ENCODE measurements around the gene DUS3L. TPM values are rescaled to one million over a fixed set of nuclear protein-coding genes. Genes with fewer than 3 reads are reported as not detected.

Gene DUS3L
- total RNA-seq, 2 experiments from 2014 or later = 56.6 to 66.3 TPM

GRCh38 chr19:5820785-5821184 is 29.8 kb upstream of the DUS3L start:
- Mint-ChIP-seq H3K27me3 (ENCODE audit: low read depth) (peaks cover 3% of the 10 kb centered on the region), H3K9me3 (ENCODE audit: insufficient read depth) (no peaks in the 10 kb centered on the region), H3K4me3 (no peak overlapping the region), H3K4me1 (ENCODE audit: low read depth) (no peaks in the 10 kb centered on the region), H3K27ac (no peak overlapping the region), H3K36me3 (ENCODE audit: low read depth) (no peaks in the 10 kb centered on the region)
- ChIA-PET POLR2A (interaction anchor here (0.6 kb wide), 1 partner anchor 7 kb away, joined by 3 read pairs; no protein-coding TSS in a partner anchor), CTCF (interaction anchor here (1.8 kb wide), 1 partner anchor 17 kb away, joined by 7 read pairs; the partner anchor contains the start of gene NRTN)
- DNase-seq = no peak
- ATAC-seq = no peak

GRCh38 chr19:5818594-5818993 is 27.6 kb upstream of the DUS3L start:
- no peaks in the 10 kb centered on the region for H3K4me1 Mint-ChIP-seq (ENCODE audit: low read depth)
- POLR2A ChIA-PET = interaction anchor here (1.2 kb wide), 1 partner anchor 10 kb away, joined by 6 read pairs; no protein-coding TSS in a partner anchor
- H3K27me3 Mint-ChIP-seq (ENCODE audit: low read depth) = peaks cover 5% of the 10 kb centered on the region
- no peaks in the 10 kb centered on the region for H3K9me3 Mint-ChIP-seq (ENCODE audit: insufficient read depth)
- CTCF ChIA-PET = no interaction called here
- no peaks in the 10 kb centered on the region for H3K36me3 Mint-ChIP-seq (ENCODE audit: low read depth)
- no peak for ATAC-seq
- H3K4me3 Mint-ChIP-seq = no peak overlapping the region
- H3K27ac Mint-ChIP-seq = no peak overlapping the region
- no peak for DNase-seq

GRCh38 chr19:5817218-5817617 is 26.3 kb upstream of the DUS3L start:
- DNase-seq = no peak
- H3K27ac Mint-ChIP-seq = no peak overlapping the region
- no peaks in the 10 kb centered on the region for H3K9me3 Mint-ChIP-seq (ENCODE audit: insufficient read depth)
- H3K27me3 Mint-ChIP-seq (ENCODE audit: low read depth) = peaks cover 5% of the 10 kb centered on the region
- ATAC-seq = no peak
- H3K4me1 Mint-ChIP-seq (ENCODE audit: low read depth) = no peaks in the 10 kb centered on the region
- no peaks in the 10 kb centered on the region for H3K36me3 Mint-ChIP-seq (ENCODE audit: low read depth)
- ChIA-PET CTCF (no interaction called here), POLR2A (interaction anchor here (0.6 kb wide), 1 partner anchor 368 kb away, joined by 3 read pairs; no protein-coding TSS in a partner anchor)
- H3K4me3 Mint-ChIP-seq = no peak overlapping the region

- ChIA-PET CTCF (interaction anchor here (3.6 kb wide), 1 partner anchor 11 kb away, joined by 23 read pairs; the partner anchor contains the start of gene NRTN), POLR2A (no interaction called here)
- peaks cover 2% of the 10 kb centered on the region for H3K27me3 Mint-ChIP-seq (ENCODE audit: low read depth)
- H3K4me3 Mint-ChIP-seq = no peak overlapping the region
- DNase-seq (no peak), ATAC-seq (no peak)
- H3K36me3 Mint-ChIP-seq (ENCODE audit: low read depth) = no peaks in the 10 kb centered on the region
- no peaks in the 10 kb centered on the region for H3K9me3 Mint-ChIP-seq (ENCODE audit: insufficient read depth)
- H3K4me1 Mint-ChIP-seq (ENCODE audit: low read depth) = no peaks in the 10 kb centered on the region
- no peak overlapping the region for H3K27ac Mint-ChIP-seq
Observed at GRCh38 chr19:5814852-5815246, 23.9 kb upstream of the DUS3L start.

GRCh38 chr19:5814123-5814851 is 23.3 kb upstream of the DUS3L start:
- Mint-ChIP-seq H3K27me3 (ENCODE audit: low read depth) (peaks cover 2% of the 10 kb centered on the region), H3K27ac (no peak overlapping the region), H3K9me3 (ENCODE audit: insufficient read depth) (no peaks in the 10 kb centered on the region), H3K36me3 (ENCODE audit: low read depth) (no peaks in the 10 kb centered on the region), H3K4me3 (no peak overlapping the region), H3K4me1 (ENCODE audit: low read depth) (no peaks in the 10 kb centered on the region)
- ChIA-PET POLR2A (no interaction called here), CTCF (interaction anchor here (3.6 kb wide), 1 partner anchor 10 kb away, joined by 23 read pairs; the partner anchor contains the start of gene NRTN)
- no peak for ATAC-seq
- no peak for DNase-seq

GRCh38 chr19:5811117-5811516 is 20.2 kb upstream of the DUS3L start:
- Mint-ChIP-seq H3K36me3 (ENCODE audit: low read depth) (no peaks in the 10 kb centered on the region), H3K27ac (no peak overlapping the region), H3K9me3 (ENCODE audit: insufficient read depth) (no peaks in the 10 kb centered on the region), H3K27me3 (ENCODE audit: low read depth) (peaks cover 10% of the 10 kb centered on the region), H3K4me1 (ENCODE audit: low read depth) (no peaks in the 10 kb centered on the region), H3K4me3 (no peak overlapping the region)
- ATAC-seq (no peak), DNase-seq (no peak)
- ChIA-PET CTCF (no interaction called here), POLR2A (interaction anchor here (1.0 kb wide), 1 partner anchor 28 kb away, joined by 3 read pairs; the partner anchor contains the start of gene FUT6)

GRCh38 chr19:5809469-5809868 is 18.5 kb upstream of the DUS3L start:
- H3K36me3 Mint-ChIP-seq (ENCODE audit: low read depth) = no peaks in the 10 kb centered on the region
- no peak overlapping the region for H3K27ac Mint-ChIP-seq
- ATAC-seq (no peak), DNase-seq (no peak)
- CTCF ChIA-PET = no interaction called here
- no peak overlapping the region for H3K4me3 Mint-ChIP-seq
- H3K9me3 Mint-ChIP-seq (ENCODE audit: insufficient read depth) = no peaks in the 10 kb centered on the region
- peaks cover 4% of the 10 kb centered on the region for H3K4me1 Mint-ChIP-seq (ENCODE audit: low read depth)
- H3K27me3 Mint-ChIP-seq (ENCODE audit: low read depth) = peaks cover 15% of the 10 kb centered on the region
- POLR2A ChIA-PET = no interaction called here

GRCh38 chr19:5809053-5809452 is 18.1 kb upstream of the DUS3L start:
- DNase-seq (no peak), ATAC-seq (no peak)
- H3K9me3 Mint-ChIP-seq (ENCODE audit: insufficient read depth) = no peaks in the 10 kb centered on the region
- H3K27ac Mint-ChIP-seq = no peak overlapping the region
- ChIA-PET CTCF (interaction anchor here (1.6 kb wide), 1 partner anchor 19 kb away, joined by 5 read pairs; no protein-coding TSS in a partner anchor), POLR2A (interaction anchor here (0.6 kb wide), 1 partner anchor 17 kb away, joined by 3 read pairs; no protein-coding TSS in a partner anchor)
- no peaks in the 10 kb centered on the region for H3K36me3 Mint-ChIP-seq (ENCODE audit: low read depth)
- H3K4me1 Mint-ChIP-seq (ENCODE audit: low read depth) = peaks cover 8% of the 10 kb centered on the region
- peaks cover 19% of the 10 kb centered on the region for H3K27me3 Mint-ChIP-seq (ENCODE audit: low read depth)
- no peak overlapping the region for H3K4me3 Mint-ChIP-seq

- H3K4me1 Mint-ChIP-seq (ENCODE audit: low read depth) = peaks cover 14% of the 10 kb centered on the region
- ATAC-seq = no peak
- H3K36me3 Mint-ChIP-seq (ENCODE audit: low read depth) = no peaks in the 10 kb centered on the region
- no peak overlapping the region for H3K27ac Mint-ChIP-seq
- H3K27me3 Mint-ChIP-seq (ENCODE audit: low read depth) = peaks cover 24% of the 10 kb centered on the region
- ChIA-PET CTCF (interaction anchor here (1.6 to 1.7 kb wide), 2 partner anchors 20 to 160 kb away, joined by 3 to 5 read pairs; no protein-coding TSS in a partner anchor), POLR2A (interaction anchor here (0.6 to 1.0 kb wide), 2 partner anchors 16 to 20 kb away, joined by 3 read pairs; no protein-coding TSS in a partner anchor)
- no peak overlapping the region for H3K4me3 Mint-ChIP-seq
- H3K9me3 Mint-ChIP-seq (ENCODE audit: insufficient read depth) = no peaks in the 10 kb centered on the region
- no peak for DNase-seq
Observed at GRCh38 chr19:5808120-5808816, 17.3 kb upstream of the DUS3L start.

GRCh38 chr19:5806905-5807304 is 15.9 kb upstream of the DUS3L start:
- ChIA-PET POLR2A (no interaction called here), CTCF (interaction anchor here (1.1 to 1.7 kb wide), 4 partner anchors 17 to 215 kb away, joined by 3 to 10 read pairs (median 4); no protein-coding TSS in a partner anchor)
- Mint-ChIP-seq H3K27me3 (ENCODE audit: low read depth) (peaks cover 32% of the 10 kb centered on the region), H3K4me1 (ENCODE audit: low read depth) (peaks cover 23% of the 10 kb centered on the region), H3K9me3 (ENCODE audit: insufficient read depth) (no peaks in the 10 kb centered on the region), H3K27ac (no peak overlapping the region), H3K36me3 (ENCODE audit: low read depth) (no peaks in the 10 kb centered on the region), H3K4me3 (no peak overlapping the region)
- ATAC-seq (no peak), DNase-seq (no peak)

GRCh38 chr19:5806133-5806489 is 15.1 kb upstream of the DUS3L start:
- Mint-ChIP-seq H3K4me1 (ENCODE audit: low read depth) (peaks cover 25% of the 10 kb centered on the region), H3K36me3 (ENCODE audit: low read depth) (no peaks in the 10 kb centered on the region), H3K27me3 (ENCODE audit: low read depth) (peaks cover 33% of the 10 kb centered on the region), H3K4me3 (no peak overlapping the region), H3K9me3 (ENCODE audit: insufficient read depth) (no peaks in the 10 kb centered on the region), H3K27ac (no peak overlapping the region)
- DNase-seq (no peak), ATAC-seq (no peak)
- ChIA-PET CTCF (interaction anchor here (1.1 to 1.5 kb wide), 3 partner anchors 17 to 216 kb away, joined by 3 to 10 read pairs (median 4); no protein-coding TSS in a partner anchor), POLR2A (no interaction called here)

Data from activated CD8-positive, alpha-beta T cell treated with anti-CD3 and anti-CD28 coated beads, Interleukin-2, amount 10 ng/mL, durations not matched to agents 7 days and 5 days (primary cell).